K562 (cell line): ENCODE measurements around the gene NTRK1. TPM values are rescaled to one million over a fixed set of nuclear protein-coding genes. Genes with fewer than 3 reads are reported as not detected.
A peak's percentile ranks its signal among the peaks of the same experiment; 100 is the strongest.

Experiments
- CBFA2T2 ChIP-seq: fragments of 450-650 bp; conservative IDR thresholded peaks from 2 replicates; pipeline ENCODE4 v1.6.1; 2017; ENCODE audit warnings: mild to moderate bottlenecking
- CEBPB ChIP-seq: fragments of 450-650 bp; IDR thresholded peaks from 2 replicates; pipeline ENCODE4 v1.6.1; 2016; ENCODE audit warnings: missing genetic modification characterization, missing compliant biosample characterization
- DIDO1 ChIP-seq: fragments of 450-650 bp; IDR thresholded peaks from 2 replicates; pipeline ENCODE4 v1.6.1; 2016; ENCODE audit warnings: low read depth, missing biosample characterization, missing genetic modification characterization
- HNRNPUL1 ChIP-seq: fragments of 200-400 bp; formaldehyde crosslinking; IDR thresholded peaks from 2 replicates; pipeline ENCODE4 v1.6.1; 2017; ENCODE audit warnings: low read length
- JUND ChIP-seq, 2 experiments: IDR thresholded peaks; 2 replicates in 1 of 2; 3 replicates in 1 of 2; pipeline ENCODE4 v1.6.1; 2011; ENCODE audit warnings: borderline replicate concordance in 2 of 2, low read depth in 2 of 2, low read length in 2 of 2, improper control_type of control experiment in 1 of 2, missing biosample characterization in 1 of 2, missing genetic modification characterization in 1 of 2, missing genetic modification reagents in 1 of 2
- NR4A1 ChIP-seq, 2 experiments: fragments of 250-450 bp in 1 of 2; fragments of 450-650 bp in 1 of 2; sonication (Bioruptor Pico) in 1 of 2; IDR thresholded peaks; 2 replicates each; pipeline versions ENCODE4 v1.4.0 to v1.6.1; 2016 to 2020; ENCODE audit warnings: mild to moderate bottlenecking in 2 of 2, missing compliant biosample characterization in 1 of 2, missing genetic modification characterization in 1 of 2, moderate library complexity in 1 of 2
- PKNOX1 ChIP-seq: fragments of 450-650 bp; IDR thresholded peaks from 2 replicates; pipeline ENCODE4 v1.6.1; 2016
- SAFB ChIP-seq: fragments of 200-400 bp; formaldehyde crosslinking; IDR thresholded peaks from 2 replicates; pipeline ENCODE4 v1.6.1; 2017; ENCODE audit warnings: low read depth, low read length, borderline replicate concordance
- SETDB1 ChIP-seq: IDR thresholded peaks from one replicate; pipeline ENCODE4 v1.6.1; 2012; ENCODE audit warnings: low read length, control low read depth, inconsistent platforms
- TFE3 ChIP-seq: fragments of 450-650 bp; formaldehyde crosslinking; IDR thresholded peaks from 2 replicates; pipeline ENCODE4 v1.4.0; 2020; ENCODE audit warnings: mild to moderate bottlenecking, mixed read lengths
- THRB ChIP-seq: fragments of 450-650 bp; formaldehyde crosslinking; conservative IDR thresholded peaks from 2 replicates; pipeline ENCODE4 v1.4.0; 2022; ENCODE audit warnings: mild to moderate bottlenecking, missing genetic modification characterization
- polyA plus RNA-seq, 8 experiments: library from polyadenylated mRNA; depleted of rRNA in 4 of 8; stranded (reverse) in 5 of 8; unstranded in 3 of 8; fragments of >200 nt; fragmentation: Nextera tagmentation in 2 of 8; fragmentation: Illumina TruSeq in 1 of 8; extraction: Ambion mirVana in 2 of 8; extraction: Trizol in 1 of 8; gene quantifications; 2 replicates each; pipeline versions ENCODE4 v1.2.1 to v1.2.3, GENCODE V29; 2011 to 2014; ENCODE audit warnings: inconsistent platforms in 1 of 8, missing spikeins in 1 of 8
- total RNA-seq, 7 experiments: library from RNA; depleted of rRNA in 6 of 7; stranded (reverse); fragments of >200 nt in 6 of 7; fragmentation: Illumina TruSeq in 2 of 7; extraction: Trizol in 2 of 7; gene quantifications; 2 replicates each; pipeline versions ENCODE4 v1.2.1 to v1.2.3, GENCODE V29; 2011 to 2021; ENCODE audit warnings: low replicate concordance in 1 of 7
- TF ChIP-seq, protein P1 (sequence below): fragments of 250-450 bp; sonication (Bioruptor Pico); IDR thresholded peaks from 2 replicates; pipeline ENCODE4 v1.4.0; 2020
- TF ChIP-seq, protein P2 (sequence below), 3 experiments: fragments of 200-800 bp in 1 of 3; sonication (Bioruptor generic) in 1 of 3; sonication (generic) in 1 of 3; formaldehyde crosslinking in 1 of 3; IDR thresholded peaks; 2 replicates each; pipeline versions ENCODE4 v1.6.1 to v1.8.0; 2016 to 2022; ENCODE audit warnings: mild to moderate bottlenecking in 2 of 3, missing compliant biosample characterization in 2 of 3, missing genetic modification characterization in 2 of 3, missing genetic modification reagents in 1 of 3

NTRK1 gene
- total and polyA plus RNA-seq, 9 of the 15 experiments (the other 6 are each of a cell fraction or from before 2014, with no cell fraction given) = 0.46 to 30.0 (median 7.9) TPM

DNA sequence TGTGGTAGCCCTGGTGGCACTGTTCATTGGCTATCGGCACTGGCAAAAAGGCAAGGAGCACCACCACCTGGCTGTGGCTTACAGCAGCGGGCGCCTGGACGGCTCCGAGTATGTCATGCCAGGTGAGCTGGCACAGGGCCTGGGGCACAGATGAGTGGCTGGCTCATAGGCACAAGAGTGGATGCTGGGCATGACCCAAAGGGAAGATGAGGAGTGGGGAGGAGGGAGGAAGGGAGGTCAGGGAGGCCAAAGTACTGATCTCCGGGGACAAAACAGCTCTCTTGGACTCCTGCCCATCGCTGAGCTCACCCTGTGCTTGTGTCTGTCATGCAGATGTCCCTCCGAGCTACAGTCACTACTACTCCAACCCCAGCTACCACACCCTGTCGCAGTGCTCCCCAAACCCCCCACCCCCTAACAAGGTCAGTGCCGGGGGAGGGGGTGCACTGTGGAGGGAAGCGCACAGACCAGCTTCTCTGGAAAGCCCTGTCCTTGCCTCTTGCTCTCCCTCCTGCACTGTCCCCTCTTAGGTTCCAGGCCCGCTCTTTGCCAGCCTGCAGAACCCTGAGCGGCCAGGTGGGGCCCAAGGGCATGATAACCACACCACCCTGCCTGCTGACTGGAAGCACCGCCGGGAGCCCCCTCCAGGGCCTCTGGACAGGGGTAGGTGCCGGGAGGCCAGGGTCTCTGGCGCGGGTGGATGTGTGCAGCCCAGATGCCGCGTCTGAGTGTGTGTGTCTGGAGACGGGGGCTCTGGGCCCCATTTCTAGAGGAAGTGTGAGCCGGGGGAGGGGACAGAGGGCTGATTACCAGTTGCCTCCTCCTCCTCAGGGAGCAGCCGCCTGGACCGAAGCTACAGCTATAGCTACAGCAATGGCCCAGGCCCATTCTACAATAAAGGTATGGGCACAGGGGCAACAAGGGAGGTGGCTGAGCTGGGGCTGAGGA lies 52.5 kb downstream of the NTRK1 start (continued):
- TF ChIP-seq, protein P1, sequence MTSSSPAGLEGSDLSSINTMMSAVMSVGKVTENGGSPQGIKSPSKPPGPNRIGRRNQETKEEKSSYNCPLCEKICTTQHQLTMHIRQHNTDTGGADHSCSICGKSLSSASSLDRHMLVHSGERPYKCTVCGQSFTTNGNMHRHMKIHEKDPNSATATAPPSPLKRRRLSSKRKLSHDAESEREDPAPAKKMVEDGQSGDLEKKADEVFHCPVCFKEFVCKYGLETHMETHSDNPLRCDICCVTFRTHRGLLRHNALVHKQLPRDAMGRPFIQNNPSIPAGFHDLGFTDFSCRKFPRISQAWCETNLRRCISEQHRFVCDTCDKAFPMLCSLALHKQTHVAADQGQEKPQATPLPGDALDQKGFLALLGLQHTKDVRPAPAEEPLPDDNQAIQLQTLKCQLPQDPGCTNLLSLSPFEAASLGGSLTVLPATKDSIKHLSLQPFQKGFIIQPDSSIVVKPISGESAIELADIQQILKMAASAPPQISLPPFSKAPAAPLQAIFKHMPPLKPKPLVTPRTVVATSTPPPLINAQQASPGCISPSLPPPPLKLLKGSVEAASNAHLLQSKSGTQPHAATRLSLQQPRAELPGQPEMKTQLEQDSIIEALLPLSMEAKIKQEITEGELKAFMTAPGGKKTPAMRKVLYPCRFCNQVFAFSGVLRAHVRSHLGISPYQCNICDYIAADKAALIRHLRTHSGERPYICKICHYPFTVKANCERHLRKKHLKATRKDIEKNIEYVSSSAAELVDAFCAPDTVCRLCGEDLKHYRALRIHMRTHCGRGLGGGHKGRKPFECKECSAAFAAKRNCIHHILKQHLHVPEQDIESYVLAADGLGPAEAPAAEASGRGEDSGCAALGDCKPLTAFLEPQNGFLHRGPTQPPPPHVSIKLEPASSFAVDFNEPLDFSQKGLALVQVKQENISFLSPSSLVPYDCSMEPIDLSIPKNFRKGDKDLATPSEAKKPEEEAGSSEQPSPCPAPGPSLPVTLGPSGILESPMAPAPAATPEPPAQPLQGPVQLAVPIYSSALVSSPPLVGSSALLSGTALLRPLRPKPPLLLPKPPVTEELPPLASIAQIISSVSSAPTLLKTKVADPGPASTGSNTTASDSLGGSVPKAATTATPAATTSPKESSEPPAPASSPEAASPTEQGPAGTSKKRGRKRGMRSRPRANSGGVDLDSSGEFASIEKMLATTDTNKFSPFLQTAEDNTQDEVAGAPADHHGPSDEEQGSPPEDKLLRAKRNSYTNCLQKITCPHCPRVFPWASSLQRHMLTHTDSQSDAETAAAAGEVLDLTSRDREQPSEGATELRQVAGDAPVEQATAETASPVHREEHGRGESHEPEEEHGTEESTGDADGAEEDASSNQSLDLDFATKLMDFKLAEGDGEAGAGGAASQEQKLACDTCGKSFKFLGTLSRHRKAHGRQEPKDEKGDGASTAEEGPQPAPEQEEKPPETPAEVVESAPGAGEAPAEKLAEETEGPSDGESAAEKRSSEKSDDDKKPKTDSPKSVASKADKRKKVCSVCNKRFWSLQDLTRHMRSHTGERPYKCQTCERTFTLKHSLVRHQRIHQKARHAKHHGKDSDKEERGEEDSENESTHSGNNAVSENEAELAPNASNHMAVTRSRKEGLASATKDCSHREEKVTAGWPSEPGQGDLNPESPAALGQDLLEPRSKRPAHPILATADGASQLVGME = 0 out of 2 replicates have a peak, but pooled peaks have one; percentile 52
- TF ChIP-seq HNRNPUL1 (no peak), CBFA2T2 (0 out of 2 replicates have a peak, but pooled peaks have one; percentile 5), SAFB (no peak), TFE3 (no peak), PKNOX1 (peak; percentile 90), NR4A1 (CRISPR knock-in tag; IDR thresholded peaks at IDR 0.05) (no peak), NR4A1 (tag; IDR thresholded peaks at IDR 0.05) (no peak), SETDB1 (no peak), DIDO1 (tag) (peak; percentile 17; the same call in 1 of the 2 replicates), JUND (IDR thresholded peaks at IDR 0.05; ENCODE audit: borderline replicate concordance, low read depth, low read length) (peak; percentile 89), JUND (tag; IDR thresholded peaks at IDR 0.05; ENCODE audit: borderline replicate concordance, low read depth, low read length) (peak; percentile 87; the same call in 2 of the 3 replicates), THRB (CRISPR knock-in tag) (no peak), CEBPB (tag) (no peak)
- TF ChIP-seq, protein P2, sequence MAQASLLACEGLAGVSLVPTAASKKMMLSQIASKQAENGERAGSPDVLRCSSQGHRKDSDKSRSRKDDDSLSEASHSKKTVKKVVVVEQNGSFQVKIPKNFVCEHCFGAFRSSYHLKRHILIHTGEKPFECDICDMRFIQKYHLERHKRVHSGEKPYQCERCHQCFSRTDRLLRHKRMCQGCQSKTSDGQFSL (CRISPR knock-in tag; IDR thresholded peaks at IDR 0.05) = peak; percentile 81
- TF ChIP-seq, protein P2 (tag; IDR thresholded peaks at IDR 0.05) = no peak
